ENCODE results near the gene ATG13.
A peak's percentile ranks its signal among the peaks of the same experiment; 100 is the strongest.

The ATG13 gene

DNA sequence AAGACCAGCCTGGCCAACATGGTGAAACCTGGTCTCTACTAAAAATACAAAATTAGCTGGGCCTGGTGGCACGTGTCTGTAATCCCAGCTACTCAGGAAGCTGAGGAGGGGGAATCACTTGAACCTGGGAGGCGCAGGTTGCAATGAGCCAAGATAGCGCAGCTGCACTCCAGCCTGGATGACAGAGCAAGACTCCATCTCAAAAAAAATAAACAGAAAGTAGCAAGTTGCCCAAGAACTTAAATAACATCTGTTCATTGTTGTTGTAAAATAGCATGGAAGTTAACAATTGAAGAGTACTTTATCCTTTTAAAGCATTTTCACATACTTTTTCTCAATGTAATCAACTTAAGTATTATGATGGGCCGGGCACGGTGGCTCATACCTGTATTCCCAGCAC, 29.2 kb upstream of the ATG13 start:
- H3K36me3 ChIP-seq = no peaks in the 10 kb centered on the region
- H3K4me1 ChIP-seq = no peaks in the 10 kb centered on the region
- no peaks in the 10 kb centered on the region; the same call in 1 of the 2 replicates for H3K9me3 ChIP-seq
- no peaks in the 10 kb centered on the region for H3K27me3 ChIP-seq
- TF ChIP-seq, protein P1, sequence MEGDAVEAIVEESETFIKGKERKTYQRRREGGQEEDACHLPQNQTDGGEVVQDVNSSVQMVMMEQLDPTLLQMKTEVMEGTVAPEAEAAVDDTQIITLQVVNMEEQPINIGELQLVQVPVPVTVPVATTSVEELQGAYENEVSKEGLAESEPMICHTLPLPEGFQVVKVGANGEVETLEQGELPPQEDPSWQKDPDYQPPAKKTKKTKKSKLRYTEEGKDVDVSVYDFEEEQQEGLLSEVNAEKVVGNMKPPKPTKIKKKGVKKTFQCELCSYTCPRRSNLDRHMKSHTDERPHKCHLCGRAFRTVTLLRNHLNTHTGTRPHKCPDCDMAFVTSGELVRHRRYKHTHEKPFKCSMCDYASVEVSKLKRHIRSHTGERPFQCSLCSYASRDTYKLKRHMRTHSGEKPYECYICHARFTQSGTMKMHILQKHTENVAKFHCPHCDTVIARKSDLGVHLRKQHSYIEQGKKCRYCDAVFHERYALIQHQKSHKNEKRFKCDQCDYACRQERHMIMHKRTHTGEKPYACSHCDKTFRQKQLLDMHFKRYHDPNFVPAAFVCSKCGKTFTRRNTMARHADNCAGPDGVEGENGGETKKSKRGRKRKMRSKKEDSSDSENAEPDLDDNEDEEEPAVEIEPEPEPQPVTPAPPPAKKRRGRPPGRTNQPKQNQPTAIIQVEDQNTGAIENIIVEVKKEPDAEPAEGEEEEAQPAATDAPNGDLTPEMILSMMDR (IDR thresholded peaks at IDR 0.05; ENCODE audit: low read depth, low read length) = no peak
- DNase-seq = no peak
- no peak overlapping the region for H3K4me3 ChIP-seq (ENCODE audit: low read depth, low read length)

DNA sequence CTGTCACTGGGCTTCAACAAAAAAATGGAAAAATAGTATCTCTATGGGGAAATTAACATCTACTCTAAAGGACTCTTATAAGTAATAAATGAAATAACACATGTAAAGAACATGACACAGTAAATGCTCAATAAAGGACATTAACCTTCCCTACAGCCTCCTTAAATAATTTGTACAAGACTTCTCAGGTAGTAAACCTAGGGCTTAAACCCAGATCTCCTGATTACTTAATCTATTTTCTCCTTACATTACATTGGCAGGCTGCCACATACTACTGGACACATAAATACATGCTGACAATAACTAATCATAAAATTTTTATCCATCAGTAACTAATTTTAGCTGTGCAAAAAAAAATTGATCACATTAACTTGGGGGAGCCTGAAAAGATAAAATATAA, 28.4 kb upstream of the ATG13 start:
- H3K27me3 ChIP-seq = no peaks in the 10 kb centered on the region
- H3K36me3 ChIP-seq = no peaks in the 10 kb centered on the region
- TF ChIP-seq, protein P1 (IDR thresholded peaks at IDR 0.05; ENCODE audit: low read depth, low read length) = no peak
- H3K4me1 ChIP-seq = no peaks in the 10 kb centered on the region
- no peak for DNase-seq
- no peaks in the 10 kb centered on the region; the same call in 1 of the 2 replicates for H3K9me3 ChIP-seq
- no peak overlapping the region for H3K4me3 ChIP-seq (ENCODE audit: low read depth, low read length)

DNA sequence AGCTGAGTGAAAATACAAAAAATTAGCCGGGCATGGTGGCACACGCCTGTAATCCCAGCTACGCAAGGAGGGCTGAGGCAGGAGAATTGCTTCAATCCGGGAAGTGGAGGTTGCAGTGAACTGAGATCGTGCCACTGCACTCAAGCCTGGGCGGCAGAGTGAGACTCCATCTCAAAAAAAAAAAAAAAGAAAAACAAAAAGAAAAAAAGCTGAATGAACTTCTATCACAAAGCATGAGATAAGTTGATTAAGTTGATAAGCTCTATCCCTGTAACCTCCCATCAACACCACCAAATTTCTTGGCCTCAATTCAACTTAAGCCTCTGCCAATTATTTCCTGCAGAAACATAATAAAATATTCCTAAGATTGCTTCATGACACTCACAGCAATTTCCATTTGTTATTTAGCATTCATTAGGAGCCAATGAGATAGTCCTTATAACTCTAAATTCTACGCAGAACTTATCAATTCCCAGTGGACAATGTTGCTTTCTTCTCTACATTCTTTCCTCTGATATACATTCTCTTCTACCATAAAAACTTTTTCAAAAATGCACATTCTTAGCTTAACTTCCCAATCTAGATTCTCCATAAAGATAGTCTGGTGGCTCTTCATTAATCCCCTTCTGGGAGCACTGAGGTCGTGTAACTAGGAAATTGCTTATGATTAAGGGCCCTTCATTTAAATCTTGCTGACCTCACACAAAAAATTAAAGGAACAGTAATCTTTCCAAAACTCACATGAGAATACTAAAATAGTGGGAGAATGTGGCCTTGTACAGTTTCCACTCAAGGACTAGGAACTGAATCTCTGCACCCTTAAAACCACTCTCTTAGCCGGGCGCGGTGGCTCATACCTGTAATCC, 26.4 kb upstream of the ATG13 start:
- no peak overlapping the region for H3K4me3 ChIP-seq (ENCODE audit: low read depth, low read length)
- no peak for DNase-seq
- TF ChIP-seq, protein P1 (IDR thresholded peaks at IDR 0.05; ENCODE audit: low read depth, low read length) = no peak
- H3K4me1 ChIP-seq = no peaks in the 10 kb centered on the region
- H3K9me3 ChIP-seq = no peaks in the 10 kb centered on the region
- no peaks in the 10 kb centered on the region for H3K36me3 ChIP-seq
- no peaks in the 10 kb centered on the region for H3K27me3 ChIP-seq

DNA sequence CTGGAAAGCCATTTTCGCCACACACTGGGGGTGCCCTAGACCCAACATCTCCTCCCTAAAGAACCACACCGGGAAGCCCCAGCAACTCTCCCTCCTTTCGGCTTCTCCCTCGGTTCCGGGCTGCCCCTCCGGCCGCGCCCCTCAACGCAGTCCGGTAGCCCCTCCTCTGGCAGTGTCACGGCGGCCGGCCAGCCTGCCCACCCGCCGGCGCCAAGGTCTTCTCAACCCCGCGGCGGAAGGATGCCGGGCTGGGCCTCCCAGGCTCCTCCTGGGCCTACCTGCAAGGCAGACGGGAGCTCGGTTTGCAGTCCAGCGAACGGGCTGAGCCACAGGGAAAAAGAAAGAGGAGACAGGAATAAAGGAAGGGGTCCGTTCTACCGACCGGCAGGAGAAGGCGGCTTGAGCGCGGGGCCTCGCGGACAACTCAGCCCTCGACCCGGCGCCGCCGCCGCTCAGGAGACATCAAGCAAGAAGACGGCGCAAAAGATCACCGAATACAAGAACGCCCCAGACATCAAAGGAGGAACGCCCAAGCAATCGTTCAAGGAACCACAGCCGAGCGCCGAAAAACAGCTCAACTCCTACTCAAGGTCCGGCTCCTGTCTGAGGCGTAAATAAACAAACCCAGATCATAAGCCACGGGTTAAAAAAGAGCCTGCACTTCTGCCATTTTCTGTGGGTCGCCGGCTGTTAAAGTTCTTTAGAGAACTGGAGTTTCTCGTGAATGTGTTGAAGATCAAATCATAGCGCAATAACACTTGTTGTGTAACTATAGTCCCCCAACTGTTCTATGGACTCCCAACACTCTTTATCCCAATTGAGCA, 23.6 kb upstream of the ATG13 start, which contains the start of gene AMBRA1:
Gene AMBRA1, minus strand, starts transcription at position 474 of the 824 bp plus-strand sequence. CDS start 45,643 bp downstream, outside the sequence.
- H3K36me3 ChIP-seq = no peaks in the 10 kb centered on the region
- no peaks in the 10 kb centered on the region for H3K4me1 ChIP-seq
- peak; percentile 67 for DNase-seq
- H3K9me3 ChIP-seq = no peaks in the 10 kb centered on the region
- TF ChIP-seq, protein P1 (IDR thresholded peaks at IDR 0.05; ENCODE audit: low read depth, low read length) = no peak
- H3K27me3 ChIP-seq = no peaks in the 10 kb centered on the region
- H3K4me3 ChIP-seq (ENCODE audit: low read depth, low read length) = peak within 1 kb of the TSS; percentile 80

DNA sequence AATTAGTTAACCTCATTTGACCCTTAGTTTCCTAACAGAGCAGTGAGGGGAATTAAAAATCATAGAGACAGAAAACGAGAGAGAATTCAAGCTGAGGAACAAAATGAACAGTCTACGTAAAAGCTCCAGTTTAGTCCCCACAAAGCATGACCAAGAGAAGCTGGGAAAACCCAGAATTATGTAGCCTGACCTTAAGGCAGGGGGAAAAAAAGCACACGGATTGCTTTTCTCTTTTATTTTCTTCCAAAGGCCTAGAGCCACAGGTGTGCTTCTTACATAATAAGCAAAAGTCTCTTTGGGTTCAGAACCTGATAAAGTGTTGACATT, 23.0 kb upstream of the ATG13 start:
- H3K36me3 ChIP-seq = no peaks in the 10 kb centered on the region
- H3K27me3 ChIP-seq = no peaks in the 10 kb centered on the region
- TF ChIP-seq, protein P1 (IDR thresholded peaks at IDR 0.05; ENCODE audit: low read depth, low read length) = no peak
- H3K4me1 ChIP-seq = no peaks in the 10 kb centered on the region
- peak overlapping the region; percentile 80 for H3K4me3 ChIP-seq (ENCODE audit: low read depth, low read length)
- no peaks in the 10 kb centered on the region for H3K9me3 ChIP-seq
- DNase-seq = no peak
